Lung microvascular endothelial cell (primary cell): Measurements from ENCODE around the gene SULT1A2. TPM values are rescaled to one million over a fixed set of nuclear protein-coding genes. Genes with fewer than 3 reads are reported as not detected.
"Not testable (repeated sequence)": the region's sequence is repeated elsewhere in the genome, so short reads cannot be mapped to it uniquely, and the experiment has no call there.

Experiments
- DNase-seq, 2 donors: peaks; one replicate each; pipeline versions ENCODE4 v3.0.0 to v3.0.0-alpha.2; 2010; ENCODE audit warnings: low read depth in 2 of 2
- total RNA-seq: library from RNA; depleted of rRNA; stranded (reverse); fragments of >200 nt; gene quantifications from 2 replicates; pipeline ENCODE4 v1.2.1, GENCODE V29; 2014

SULT1A2 gene
- total RNA-seq, 1 donor from 2014 or later, result not detected

DNA sequence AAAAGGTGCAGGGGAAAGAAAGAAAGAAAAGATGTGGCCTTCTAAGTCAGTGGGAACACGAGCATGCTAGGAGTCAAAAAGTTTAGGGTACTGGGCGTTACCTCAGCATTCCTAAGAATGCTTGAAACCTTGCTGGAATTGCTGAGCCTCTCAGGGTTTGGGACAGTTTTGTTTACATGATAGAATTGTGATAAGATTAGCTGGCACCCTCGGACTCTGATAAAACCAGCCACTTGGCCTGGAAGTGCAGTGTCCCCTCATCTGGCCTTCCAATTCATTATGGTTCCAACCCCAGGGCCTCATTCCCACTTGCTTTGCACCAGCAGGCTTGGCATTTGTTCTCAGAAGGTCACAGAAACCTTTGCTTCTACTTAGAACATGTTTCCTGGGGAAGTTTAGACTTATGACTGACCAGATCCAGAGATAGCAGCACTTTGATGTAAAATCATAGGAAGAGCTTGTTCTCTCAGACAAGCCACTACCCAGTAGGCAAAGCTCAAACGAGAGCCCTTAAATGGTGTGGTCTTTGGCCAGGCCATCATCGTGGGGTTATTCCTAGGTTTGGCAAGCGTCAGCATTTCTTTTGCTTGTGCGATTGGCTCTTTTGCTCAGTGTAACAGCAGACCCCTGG lies 35.2 kb downstream of the SULT1A2 start:
- DNase-seq, result peak in 1 of 2 donors; percentile 69

DNA sequence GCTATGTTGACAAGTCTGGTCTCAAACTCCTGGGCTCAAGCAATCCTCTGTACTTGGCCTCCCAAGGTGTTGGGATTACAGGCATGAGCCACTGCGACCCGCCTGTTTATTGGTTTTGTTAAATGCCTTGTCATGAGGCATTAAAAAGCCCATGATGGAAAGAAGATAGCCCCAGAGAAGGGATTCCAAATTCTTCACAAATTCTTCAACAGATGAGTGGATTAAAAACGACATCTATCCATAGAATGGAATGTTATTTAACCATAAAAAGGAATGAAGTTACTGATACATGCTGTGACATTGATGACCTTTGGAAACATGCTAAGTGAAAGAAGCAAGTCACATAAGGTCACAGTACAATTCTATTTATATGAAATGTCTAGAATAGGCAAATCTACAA lies 38.4 kb downstream of the SULT1A2 start:
- DNase-seq, result no peak

DNA sequence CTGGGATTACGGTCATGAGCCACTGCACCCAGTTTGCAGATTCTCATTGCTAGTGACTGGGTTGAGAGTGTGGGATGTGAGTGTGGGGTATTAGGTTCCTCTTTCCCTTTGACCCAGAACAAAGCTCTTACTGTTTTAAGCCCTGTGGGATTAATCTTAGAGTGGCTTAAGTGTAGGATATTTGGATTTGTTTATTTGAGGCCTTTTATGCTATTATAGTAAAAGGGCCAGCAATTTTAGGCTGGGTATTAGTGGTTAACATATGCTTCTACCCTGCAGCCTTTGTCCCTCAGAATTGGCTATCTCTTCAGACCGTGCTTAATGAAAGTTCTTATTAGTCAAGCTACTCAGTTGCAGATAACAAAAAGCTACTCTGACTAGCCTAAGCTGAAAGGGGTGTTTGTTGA lies 39.9 kb downstream of the SULT1A2 start:
- DNase-seq, result no peak

DNA sequence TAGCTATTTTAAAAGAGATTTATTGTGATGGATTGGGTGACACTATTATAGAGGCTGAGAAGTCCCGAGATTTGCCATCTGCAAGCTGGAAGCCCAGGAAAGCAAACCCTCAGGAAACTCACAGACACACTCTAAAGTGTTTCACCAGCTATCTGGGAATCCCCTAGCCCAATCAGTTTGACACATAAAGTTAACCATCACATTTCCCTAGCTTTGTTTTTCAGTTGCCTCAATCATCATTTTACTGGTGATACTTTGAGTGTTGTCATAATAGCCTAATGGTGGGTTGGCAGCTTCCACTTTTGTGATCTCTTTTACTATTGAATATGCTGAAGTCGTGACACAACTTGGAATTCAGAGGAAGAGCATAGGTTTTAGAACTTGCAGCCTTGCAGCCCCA lies 41.3 kb downstream of the SULT1A2 start:
- DNase-seq, result no peak

DNA sequence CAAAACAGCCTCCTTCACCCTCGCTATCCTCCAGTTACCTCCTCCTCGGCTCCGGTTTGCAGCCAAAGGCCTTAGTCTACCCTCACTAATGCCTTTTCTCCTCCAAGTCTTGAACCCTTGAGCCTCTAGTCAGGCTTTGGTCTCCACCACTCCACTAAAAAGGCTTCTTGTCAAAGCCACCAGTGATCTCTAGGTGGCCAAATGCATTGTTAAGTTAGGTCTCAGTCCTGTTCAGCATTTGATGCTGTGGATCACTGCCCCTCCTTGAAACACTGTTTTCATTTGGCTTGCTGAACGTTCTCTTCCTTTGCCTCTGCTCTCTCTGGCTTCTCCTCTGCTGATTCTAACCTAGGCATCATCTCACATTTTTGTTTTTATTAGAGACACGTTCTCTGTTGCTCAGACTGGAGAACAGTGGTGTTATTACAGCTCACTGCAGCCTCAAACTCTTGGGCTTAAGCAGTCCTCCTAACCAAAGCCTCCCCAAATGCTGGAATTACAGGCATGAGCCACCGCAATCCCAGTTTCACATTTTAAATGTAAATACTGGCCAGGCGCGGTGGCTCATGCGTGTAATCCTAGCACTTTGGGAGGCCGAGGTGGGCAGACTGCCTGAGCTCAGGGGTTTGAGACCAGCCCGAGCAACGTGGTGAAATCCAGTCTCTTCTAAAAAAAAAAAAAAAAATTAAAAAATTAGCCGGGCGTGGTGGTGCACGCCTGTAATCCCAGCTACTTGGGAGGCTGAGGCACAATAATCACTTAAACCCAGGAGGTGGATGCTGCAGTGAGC lies 42.0 kb downstream of the SULT1A2 start:
- DNase-seq, result no peak

DNA sequence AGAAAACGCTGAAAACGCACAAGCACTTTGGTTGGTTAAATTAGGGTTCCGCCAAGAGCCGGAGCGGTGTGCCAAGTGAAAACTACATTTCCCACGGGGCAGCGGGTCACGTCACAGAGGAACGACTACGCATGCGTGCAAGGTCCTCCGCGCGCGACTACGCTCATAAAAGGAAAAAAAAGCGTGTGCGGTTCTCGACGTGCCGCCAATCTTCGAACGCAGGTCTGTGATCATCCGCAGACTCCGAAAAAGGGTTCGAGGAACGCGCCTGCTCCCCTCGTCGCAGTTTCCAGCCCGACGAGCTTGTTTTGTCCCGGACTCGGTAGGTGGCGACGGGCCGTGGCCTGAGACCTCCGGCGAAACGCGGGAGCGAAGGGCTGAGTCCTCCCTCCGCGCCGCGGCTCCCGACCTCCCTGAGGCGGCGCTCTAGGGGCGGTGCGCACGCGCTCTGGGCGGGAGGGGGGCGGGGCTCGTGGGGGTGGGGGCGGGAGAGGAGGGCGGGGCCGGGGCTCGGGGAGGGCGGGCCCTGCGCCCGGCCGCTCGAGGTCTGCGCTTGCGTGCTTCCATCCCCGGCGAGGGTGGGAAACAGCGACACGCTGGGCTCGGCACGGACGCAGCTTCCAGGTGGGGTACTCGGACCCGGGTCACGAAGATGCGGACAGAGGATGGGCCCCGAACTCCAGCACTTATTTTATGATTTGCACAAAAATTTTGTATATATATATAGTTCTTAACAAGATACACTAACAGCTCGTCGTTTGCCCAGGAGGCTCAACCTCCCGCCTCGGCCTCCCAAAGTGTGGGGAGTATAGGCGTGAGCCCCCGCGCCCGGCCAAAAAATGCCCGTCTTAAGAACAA lies 42.8 kb downstream of the SULT1A2 start, which contains the start of gene SGF29:
SGF29 (plus strand) TSS at position 145 of the 858 bp plus-strand sequence. CDS start 27,150 bp downstream, outside the sequence.
- peak; percentile 91 to 95 for DNase-seq

DNA sequence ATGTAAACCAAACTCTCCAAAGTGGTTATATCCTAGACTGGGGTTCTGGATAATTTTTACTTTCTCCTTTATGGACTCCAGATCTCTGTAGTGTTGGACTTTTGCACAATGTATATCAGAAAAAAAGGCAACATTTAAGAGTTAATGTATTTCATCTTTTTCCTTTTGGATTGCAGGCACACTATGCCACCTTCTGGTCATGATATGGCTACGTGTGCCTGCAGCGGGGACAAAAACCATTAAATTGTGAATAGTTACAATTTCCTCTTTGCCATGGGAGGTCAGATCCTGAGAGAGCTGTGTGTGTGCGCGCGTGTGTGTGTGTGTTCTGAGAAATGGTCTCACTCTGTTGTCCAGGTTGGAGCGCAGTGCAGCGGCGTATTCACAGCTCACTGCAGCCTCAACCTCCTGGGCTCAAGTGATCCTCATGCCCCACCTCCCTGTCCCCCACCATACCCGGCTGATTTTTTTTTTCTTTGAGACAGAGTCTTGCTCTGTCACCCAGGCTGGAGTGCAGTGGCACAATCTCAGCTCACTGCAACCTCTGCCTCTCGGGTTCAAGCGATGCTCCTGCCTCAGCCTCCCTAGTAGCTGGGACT lies 47.5 kb downstream of the SULT1A2 start:
- DNase-seq, result peak; percentile 57 to 79

DNA sequence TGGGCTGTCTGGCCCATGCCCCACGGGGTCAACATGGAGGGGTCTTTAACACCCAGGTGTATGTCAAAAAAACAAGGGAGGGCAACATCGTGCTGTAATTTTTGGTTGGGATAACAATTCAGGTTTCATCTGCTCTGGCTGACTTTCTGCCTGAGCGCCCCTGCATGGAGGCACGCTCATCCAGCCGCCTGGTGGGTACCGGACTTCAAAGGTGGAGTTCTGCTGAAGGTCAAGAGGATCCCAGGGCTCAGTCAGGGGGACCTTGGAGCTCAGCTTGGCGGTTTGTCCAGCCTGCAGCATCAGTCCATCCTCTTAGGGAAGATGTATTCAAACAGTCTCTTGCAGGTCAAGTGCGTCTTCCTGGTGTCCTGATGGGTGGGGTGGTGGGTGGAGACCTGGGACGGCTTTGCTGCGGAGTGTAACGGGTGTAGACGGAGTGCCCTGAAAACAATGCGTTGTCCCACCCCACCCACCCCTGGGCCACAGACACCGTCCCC lies 48.5 kb downstream of the SULT1A2 start:
- DNase-seq, result no peak

DNA sequence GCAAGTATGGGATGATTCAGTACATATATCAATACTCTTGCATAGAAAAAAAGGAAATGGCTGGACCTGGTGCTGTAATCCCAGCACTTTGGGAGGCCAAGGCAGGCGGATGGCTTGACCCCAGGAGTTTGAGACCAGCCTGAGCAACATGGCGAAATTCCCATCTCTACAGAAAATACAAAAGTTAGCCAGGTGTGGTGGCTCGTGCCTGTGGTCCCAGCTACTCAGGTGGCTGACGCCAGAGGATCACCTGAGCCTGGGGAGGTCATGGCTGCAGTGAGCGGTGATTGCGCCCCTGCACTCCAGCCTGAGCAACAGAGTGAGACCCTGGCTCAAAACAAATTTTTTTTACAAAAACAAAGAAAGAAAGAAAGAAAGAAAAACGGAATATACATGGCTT lies 50.2 kb downstream of the SULT1A2 start:
- DNase-seq, result no peak

DNA sequence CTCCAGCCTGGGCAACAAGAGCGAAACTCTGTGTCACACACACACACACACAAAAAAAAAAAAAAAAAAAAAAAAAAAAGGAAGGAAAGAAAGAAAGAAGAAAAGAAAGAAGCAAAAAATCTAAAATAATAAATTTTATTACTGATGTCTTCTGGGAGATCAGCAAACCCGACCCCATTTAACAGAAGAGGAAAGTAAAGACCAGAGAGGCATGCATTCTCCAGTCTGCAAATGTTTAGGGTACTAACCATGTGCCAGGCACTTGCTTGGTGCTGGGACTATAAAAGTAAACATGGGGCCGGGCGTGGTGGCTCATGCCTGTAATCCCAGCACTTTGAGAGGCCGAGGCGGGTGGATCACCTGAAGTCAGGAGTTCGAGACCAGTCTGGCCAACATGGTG lies 50.9 kb downstream of the SULT1A2 start:
- DNase-seq, result not testable (repeated sequence)

DNA sequence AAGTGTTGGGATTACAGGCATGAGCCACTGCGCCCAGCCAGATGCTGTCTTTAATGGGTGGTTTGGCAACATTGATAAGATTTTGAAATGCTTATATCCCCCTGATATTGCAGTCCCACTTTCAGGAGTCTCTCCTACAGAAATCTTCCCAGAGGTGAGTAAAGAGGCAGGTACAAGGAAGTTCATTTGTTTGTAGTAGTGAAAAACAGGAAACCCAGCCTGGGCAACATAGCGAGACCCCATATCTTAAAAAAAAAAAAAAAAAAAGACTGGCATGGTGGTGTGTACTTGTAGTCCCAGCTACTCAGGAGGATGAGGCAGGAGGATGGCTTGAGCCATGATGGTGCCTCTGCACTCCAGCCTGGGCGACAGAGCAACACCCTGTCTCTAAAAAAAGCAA lies 51.9 kb downstream of the SULT1A2 start:
- no peak for DNase-seq

DNA sequence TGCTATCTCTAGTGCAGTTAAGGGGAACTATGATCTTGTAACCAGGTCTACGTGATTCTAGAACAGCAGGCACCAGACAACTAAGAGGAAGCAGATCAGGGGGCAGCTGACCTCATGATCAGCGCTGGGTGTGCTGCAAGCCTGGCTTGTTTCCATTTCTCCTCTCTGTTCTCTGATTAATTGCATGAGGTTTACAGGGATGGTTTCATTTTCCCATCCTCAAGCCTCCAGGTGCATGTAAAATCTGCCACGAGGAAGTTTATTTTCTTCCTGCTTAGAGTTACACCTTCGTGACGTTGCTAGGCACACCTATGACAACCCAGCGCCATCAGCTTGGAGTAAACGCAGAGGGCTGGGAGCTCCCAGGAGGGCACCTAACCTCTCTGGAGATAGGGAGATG lies 53.8 kb downstream of the SULT1A2 start:
- DNase-seq, result no peak

DNA sequence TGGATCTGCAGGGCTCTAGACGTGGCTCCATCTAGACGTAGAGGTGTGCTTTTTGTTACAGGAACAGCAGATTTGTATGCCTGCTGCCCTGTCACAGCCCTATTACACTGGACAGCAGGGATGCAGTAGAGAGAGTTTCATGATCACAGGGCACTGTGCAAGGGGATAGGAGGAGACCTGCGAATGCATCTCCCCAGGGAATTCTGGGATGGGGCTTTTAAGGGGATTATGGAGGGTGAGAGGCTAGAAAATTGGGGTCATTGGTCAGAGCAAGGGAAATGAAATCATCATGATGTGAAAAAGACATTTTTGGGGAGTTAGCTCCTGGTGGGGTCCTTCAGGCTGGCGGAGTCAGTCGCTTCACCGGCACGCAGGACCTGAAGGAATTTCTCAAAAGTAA lies 54.2 kb downstream of the SULT1A2 start:
- DNase-seq, result no peak

Other genes with a start within 250 kb of the SULT1A2 start
- gene NPIPB6, start 233.5 kb downstream of the SULT1A2 start, total RNA-seq, result not detected in 2 replicates
- 86.1 and 89.8 TPM in 2 replicates for gene EIF3CL, start 193.2 kb downstream of the SULT1A2 start, total RNA-seq
- gene NPIPB7, start 124.7 kb downstream of the SULT1A2 start, total RNA-seq, result not detected in 2 replicates
- 12.9 and 21.2 TPM in 2 replicates for gene CLN3, start 105.0 kb downstream of the SULT1A2 start, total RNA-seq
- not detected in 2 replicates for gene APOBR, start 102.4 kb downstream of the SULT1A2 start, total RNA-seq
- not detected in 2 replicates for gene IL27, start 90.2 kb downstream of the SULT1A2 start, total RNA-seq
- gene NUPR1, start 58.1 kb downstream of the SULT1A2 start, total RNA-seq, result 0.44 and 11.9 TPM in 2 replicates
- gene SGF29, start 43.1 kb downstream of the SULT1A2 start, total RNA-seq, result 5.9 and 9.1 TPM in 2 replicates
- gene SULT1A1, start 13.0 kb upstream of the SULT1A2 start, total RNA-seq, result 0.40 and 3.9 TPM in 2 replicates
- gene NPIPB8, start 41.0 kb upstream of the SULT1A2 start, total RNA-seq, result 0.20 TPM in 1 of 2 replicates, not detected in the other
- 171 and 216 TPM in 2 replicates for gene EIF3C, start 114.4 kb upstream of the SULT1A2 start, total RNA-seq
- gene NPIPB9, start 154.7 kb upstream of the SULT1A2 start, total RNA-seq, result 0.44 and 1.4 TPM in 2 replicates
- gene ATXN2L, start 225.9 kb upstream of the SULT1A2 start, total RNA-seq, result 15.7 and 22.8 TPM in 2 replicates
- 88.9 and 94.6 TPM in 2 replicates for gene TUFM, start 249.3 kb upstream of the SULT1A2 start, total RNA-seq